Keratinocyte (primary cell): ENCODE data around the gene TMPRSS11F.
"Not testable (repeated sequence)": the region's sequence is repeated elsewhere in the genome, so short reads cannot be mapped to it uniquely, and the experiment has no call there.

Experiments used
- EZH2 ChIP-seq: IDR thresholded peaks from one replicate; pipeline ENCODE4 v1.6.1; 2012; ENCODE audit warnings: inconsistent platforms, mild to moderate bottlenecking, low read length, moderate library complexity
- TF ChIP-seq, protein P1 (sequence below), 3 experiments: IDR thresholded peaks in 1 of 3; conservative IDR thresholded peaks in 1 of 3; optimal IDR thresholded peaks in 1 of 3; 2 replicates in 2 of 3; 3 replicates in 1 of 3; pipeline versions ENCODE3 to v1.5.1; 2011; ENCODE audit warnings: low read length in 3 of 3, mild to moderate bottlenecking in 3 of 3, moderate library complexity in 2 of 3, control low read depth in 1 of 3, inconsistent platforms in 1 of 3; ENCODE audit not compliant: insufficient read depth in 2 of 3; ENCODE audit errors: extremely low read depth in 1 of 3

DNA sequence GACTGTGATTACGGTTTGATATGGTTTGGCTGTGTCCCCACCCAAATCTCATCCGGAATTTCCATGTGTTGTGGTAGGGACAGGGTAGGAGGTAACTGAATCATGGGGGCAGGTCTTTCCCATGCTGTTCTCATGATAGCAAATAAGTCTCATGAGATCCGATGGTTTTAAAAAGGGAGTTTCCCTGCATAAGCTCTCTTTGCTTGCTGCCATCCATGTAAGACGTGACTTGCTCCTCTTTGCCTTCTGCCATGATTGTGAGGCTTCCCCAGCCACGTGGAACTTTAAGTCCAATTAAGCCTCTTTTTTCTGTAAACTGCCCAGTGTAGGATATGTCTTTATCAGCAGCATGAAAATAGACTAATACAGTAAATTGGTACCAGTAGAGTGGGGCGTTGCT lies 42.5 kb upstream of the TMPRSS11F start:
- TF ChIP-seq, protein P1, sequence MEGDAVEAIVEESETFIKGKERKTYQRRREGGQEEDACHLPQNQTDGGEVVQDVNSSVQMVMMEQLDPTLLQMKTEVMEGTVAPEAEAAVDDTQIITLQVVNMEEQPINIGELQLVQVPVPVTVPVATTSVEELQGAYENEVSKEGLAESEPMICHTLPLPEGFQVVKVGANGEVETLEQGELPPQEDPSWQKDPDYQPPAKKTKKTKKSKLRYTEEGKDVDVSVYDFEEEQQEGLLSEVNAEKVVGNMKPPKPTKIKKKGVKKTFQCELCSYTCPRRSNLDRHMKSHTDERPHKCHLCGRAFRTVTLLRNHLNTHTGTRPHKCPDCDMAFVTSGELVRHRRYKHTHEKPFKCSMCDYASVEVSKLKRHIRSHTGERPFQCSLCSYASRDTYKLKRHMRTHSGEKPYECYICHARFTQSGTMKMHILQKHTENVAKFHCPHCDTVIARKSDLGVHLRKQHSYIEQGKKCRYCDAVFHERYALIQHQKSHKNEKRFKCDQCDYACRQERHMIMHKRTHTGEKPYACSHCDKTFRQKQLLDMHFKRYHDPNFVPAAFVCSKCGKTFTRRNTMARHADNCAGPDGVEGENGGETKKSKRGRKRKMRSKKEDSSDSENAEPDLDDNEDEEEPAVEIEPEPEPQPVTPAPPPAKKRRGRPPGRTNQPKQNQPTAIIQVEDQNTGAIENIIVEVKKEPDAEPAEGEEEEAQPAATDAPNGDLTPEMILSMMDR (optimal IDR thresholded peaks at IDR 0.05 in 1 of 3, IDR thresholded peaks at IDR 0.05 in 1 of 3, conservative IDR thresholded peaks at IDR 0.05 in 1 of 3; ENCODE audit: extremely low read depth in 1 of 3, insufficient read depth in 2 of 3, low read length in 3 of 3): not testable (repeated sequence)
- not testable (repeated sequence) for TF ChIP-seq EZH2
